WTC11 (cell line): ENCODE results near the gene BBS2.

Experiments used
- CREM ChIP-seq: sonication (generic); formaldehyde crosslinking; IDR thresholded peaks from 2 replicates; pipeline ENCODE4 v1.8.1; 2022; ENCODE audit warnings: mild to moderate bottlenecking, missing genetic modification reagents, moderate library complexity
- MAX ChIP-seq: sonication (generic); formaldehyde crosslinking; IDR thresholded peaks from 2 replicates; pipeline ENCODE4 v1.8.0; 2022; ENCODE audit warnings: mild to moderate bottlenecking, missing genetic modification reagents
- SP1 ChIP-seq: sonication (generic); formaldehyde crosslinking; conservative IDR thresholded peaks from 2 replicates; pipeline ENCODE4 v1.8.1; 2022; ENCODE audit warnings: missing genetic modification reagents
- ZNF317 ChIP-seq: sonication (generic); formaldehyde crosslinking; IDR thresholded peaks from 2 replicates; pipeline ENCODE4 v1.8.1; 2023; ENCODE audit warnings: low read depth, mild to moderate bottlenecking, moderate library complexity, missing genetic modification reagents, borderline replicate concordance
- TF ChIP-seq, protein P1 (sequence below): fragments of 200-600 bp; IDR thresholded peaks from 2 replicates; pipeline ENCODE4 v1.8.0; 2022; ENCODE audit warnings: antibody characterized with exemption

- TF ChIP-seq CREM (no peak), SP1 (CRISPR knock-in tag) (no peak), ZNF317 (CRISPR knock-in tag) (no peak), MAX (CRISPR knock-in tag) (no peak)
- TF ChIP-seq, protein P1, sequence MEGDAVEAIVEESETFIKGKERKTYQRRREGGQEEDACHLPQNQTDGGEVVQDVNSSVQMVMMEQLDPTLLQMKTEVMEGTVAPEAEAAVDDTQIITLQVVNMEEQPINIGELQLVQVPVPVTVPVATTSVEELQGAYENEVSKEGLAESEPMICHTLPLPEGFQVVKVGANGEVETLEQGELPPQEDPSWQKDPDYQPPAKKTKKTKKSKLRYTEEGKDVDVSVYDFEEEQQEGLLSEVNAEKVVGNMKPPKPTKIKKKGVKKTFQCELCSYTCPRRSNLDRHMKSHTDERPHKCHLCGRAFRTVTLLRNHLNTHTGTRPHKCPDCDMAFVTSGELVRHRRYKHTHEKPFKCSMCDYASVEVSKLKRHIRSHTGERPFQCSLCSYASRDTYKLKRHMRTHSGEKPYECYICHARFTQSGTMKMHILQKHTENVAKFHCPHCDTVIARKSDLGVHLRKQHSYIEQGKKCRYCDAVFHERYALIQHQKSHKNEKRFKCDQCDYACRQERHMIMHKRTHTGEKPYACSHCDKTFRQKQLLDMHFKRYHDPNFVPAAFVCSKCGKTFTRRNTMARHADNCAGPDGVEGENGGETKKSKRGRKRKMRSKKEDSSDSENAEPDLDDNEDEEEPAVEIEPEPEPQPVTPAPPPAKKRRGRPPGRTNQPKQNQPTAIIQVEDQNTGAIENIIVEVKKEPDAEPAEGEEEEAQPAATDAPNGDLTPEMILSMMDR: no peak
Observed at GRCh38 chr16:56517206-56517605, 2.6 kb downstream of the BBS2 start.
